ENCODE measurements around the gene KCNB1. TPM values are rescaled to one million over a fixed set of nuclear protein-coding genes. Genes with fewer than 3 reads are reported as not detected.

The KCNB1 gene
- total RNA-seq, 1 experiment from 2014 or later: 0.68 TPM

DNA sequence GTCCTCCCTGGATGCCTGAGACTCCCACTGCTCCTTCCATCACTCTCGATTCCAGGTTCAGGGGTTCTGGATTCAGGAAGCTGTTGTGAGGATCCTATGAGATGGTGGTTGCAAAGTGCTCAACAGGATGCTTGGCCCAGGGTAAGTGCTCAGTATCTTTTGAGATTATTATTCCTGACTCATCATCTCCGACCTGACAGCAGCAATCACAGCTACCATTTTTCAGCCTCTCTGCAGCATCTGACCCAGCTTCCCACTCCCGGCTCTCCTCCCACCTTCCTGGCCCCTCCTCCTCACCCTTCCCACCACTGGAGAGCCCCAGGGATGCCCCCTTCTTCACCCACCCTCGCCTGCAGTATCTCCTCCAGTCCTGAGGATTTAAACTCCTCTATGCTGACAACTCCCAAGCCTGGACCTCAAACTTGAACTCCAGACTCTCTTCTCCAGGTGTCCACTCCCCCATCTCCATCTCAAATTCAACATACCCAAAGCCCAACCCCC lies 36.8 kb upstream of the KCNB1 start:
- Histone ChIP-seq H3K56ac (ENCODE audit: insufficient read length, low read depth, low read length) (no peak overlapping the region), H2AK5ac (ENCODE audit: insufficient read length, low read length) (no peak overlapping the region), H4K5ac (ENCODE audit: insufficient read length, low read depth, low read length) (no peak overlapping the region), H3K9ac (ENCODE audit: extremely low read depth, insufficient read length, low read length) (no peak overlapping the region), H3K4ac (ENCODE audit: low read depth, low read length) (no peak overlapping the region), H3K23me2 (ENCODE audit: insufficient read length, low read depth, low read length, poor library complexity, severe bottlenecking) (no peaks in the 10 kb centered on the region), H3K27ac (ENCODE audit: insufficient read length, low read depth, low read length) (no peak overlapping the region), H2AFZ (ENCODE audit: low read length) (no peak overlapping the region), H3K4me1 (ENCODE audit: insufficient read depth, low read length) (no peaks in the 10 kb centered on the region), H3K27me3 (ENCODE audit: insufficient read depth, low read length) (no peaks in the 10 kb centered on the region), H3K14ac (ENCODE audit: insufficient read depth, low read length) (no peak overlapping the region), H3K9me3 (ENCODE audit: control insufficient read depth, low read depth, low read length) (no peaks in the 10 kb centered on the region), H3K79me2 (ENCODE audit: insufficient read depth, low read length) (no peaks in the 10 kb centered on the region), H3K18ac (ENCODE audit: insufficient read length, low read depth, low read length) (no peak overlapping the region), H3K79me1 (ENCODE audit: insufficient read depth, low read depth, low read length, poor library complexity, severe bottlenecking) (no peaks in the 10 kb centered on the region), H2BK15ac (ENCODE audit: low read depth, low read length) (no peak overlapping the region), H2BK120ac (ENCODE audit: low read depth, low read length, poor library complexity, severe bottlenecking) (no peak overlapping the region), H3T11ph (ENCODE audit: low read length) (no peak overlapping the region), H3K4me2 (ENCODE audit: insufficient read depth, insufficient read length, low read length) (no peak overlapping the region), H3K23ac (ENCODE audit: insufficient read length, low read depth, low read length) (no peak overlapping the region), H4K91ac (ENCODE audit: insufficient read length, low read depth, low read length) (no peak overlapping the region), H2BK5ac (ENCODE audit: insufficient read length, low read length) (no peak overlapping the region), H4K8ac (replicated peaks; ENCODE audit: insufficient read length, low read depth, low read length) (no peak overlapping the region), H2BK20ac (ENCODE audit: low read depth, low read length, poor library complexity, severe bottlenecking) (no peak overlapping the region), H4K20me1 (ENCODE audit: control insufficient read depth, insufficient read depth, insufficient read length) (no peaks in the 10 kb centered on the region), H2BK12ac (ENCODE audit: insufficient read length, low read depth, low read length) (no peak overlapping the region)
- peak overlapping the region in 2 of 3 experiments; percentile 5 to 26; a peak in 3 of 7 replicates for H3K27ac Mint-ChIP-seq
- H3K4me1 Mint-ChIP-seq: peaks cover 6 to 10% of the 10 kb centered on the region in 2 experiments
- H3K27me3 Mint-ChIP-seq (ENCODE audit: low read depth): no peaks in the 10 kb centered on the region
- no CpG with 5 or more reads among the region's 4 CpGs for WGBS (ENCODE audit: extremely low coverage, insufficient read length, low lambda C conversion rate)
- DNase-seq: no peak
- TF ChIP-seq, protein P1, sequence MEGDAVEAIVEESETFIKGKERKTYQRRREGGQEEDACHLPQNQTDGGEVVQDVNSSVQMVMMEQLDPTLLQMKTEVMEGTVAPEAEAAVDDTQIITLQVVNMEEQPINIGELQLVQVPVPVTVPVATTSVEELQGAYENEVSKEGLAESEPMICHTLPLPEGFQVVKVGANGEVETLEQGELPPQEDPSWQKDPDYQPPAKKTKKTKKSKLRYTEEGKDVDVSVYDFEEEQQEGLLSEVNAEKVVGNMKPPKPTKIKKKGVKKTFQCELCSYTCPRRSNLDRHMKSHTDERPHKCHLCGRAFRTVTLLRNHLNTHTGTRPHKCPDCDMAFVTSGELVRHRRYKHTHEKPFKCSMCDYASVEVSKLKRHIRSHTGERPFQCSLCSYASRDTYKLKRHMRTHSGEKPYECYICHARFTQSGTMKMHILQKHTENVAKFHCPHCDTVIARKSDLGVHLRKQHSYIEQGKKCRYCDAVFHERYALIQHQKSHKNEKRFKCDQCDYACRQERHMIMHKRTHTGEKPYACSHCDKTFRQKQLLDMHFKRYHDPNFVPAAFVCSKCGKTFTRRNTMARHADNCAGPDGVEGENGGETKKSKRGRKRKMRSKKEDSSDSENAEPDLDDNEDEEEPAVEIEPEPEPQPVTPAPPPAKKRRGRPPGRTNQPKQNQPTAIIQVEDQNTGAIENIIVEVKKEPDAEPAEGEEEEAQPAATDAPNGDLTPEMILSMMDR (conservative IDR thresholded peaks at IDR 0.05): no peak
- no peaks in the 10 kb centered on the region for H3K9me3 Mint-ChIP-seq
- H3K4me3 Mint-ChIP-seq: no peak overlapping the region
- peaks cover 9 to 18% (median 15%) of the 10 kb centered on the region in 3 experiments; a peak in 6 of 7 replicates for H3K36me3 Mint-ChIP-seq (ENCODE audit: insufficient read depth in 1 of 3, low read depth in 3 of 3)

All from H9 (cell line).